A549 (cell line): ENCODE data around the gene POLE4. TPM values are rescaled to one million over a fixed set of nuclear protein-coding genes. Genes with fewer than 3 reads are reported as not detected.

ENCODE experiments used
- ATAC-seq, 2 experiments: fragments of 200-7000 bp in 1 of 2; fragments of >200 bp in 1 of 2; cut with Nextera tagmentation in 1 of 2; cut with Tn5 transposase in 1 of 2; 3 replicates each; pipeline versions ENCODE4 v1.8.0 to v1.9.1; 2018 to 2020; ENCODE audit warnings: mild to moderate bottlenecking in 1 of 2, moderate library complexity in 1 of 2
- CTCF ChIA-PET: fragments of 300-600 bp; sonication (Branson Sonifier 250); formaldehyde crosslinking; extraction: SDS; loops from one replicate; lab custom pipeline; 2021; ENCODE audit warnings: antibody characterized with exemption, inconsistent platforms; lab: Yijun Ruan, JAX
- POLR2A ChIA-PET: fragments of 350-600 bp; formaldehyde crosslinking; extraction: SDS; loops from one replicate; lab custom pipeline; 2021; ENCODE audit warnings: antibody characterized with exemption, inconsistent platforms; lab: Yijun Ruan, JAX
- DNase-seq, 2 experiments: peaks; one replicate each; pipeline versions ENCODE4 v3.0.0 to v3.0.0-alpha.2; 2011 to 2016; ENCODE audit warnings: low read depth in 1 of 2, low spot score in 1 of 2
- FAIRE-seq: peaks from 2 replicates; lab custom pipeline; 2011; peaks lifted over from hg19 to GRCh38; lab: Jason Lieb, UNC
- H3K27ac ChIP-seq, 2 experiments: fragments of >200 bp; sonication (Bioruptor Twin); formaldehyde crosslinking; 3 replicates each; pipeline ENCODE4 v1.5.1; 2016 to 2017
- H3K4me1 ChIP-seq: fragments of >200 bp; sonication (Bioruptor Twin); formaldehyde crosslinking; 3 replicates; pipeline ENCODE4 v1.6.1; 2016
- H3K4me2 ChIP-seq: fragments of >200 bp; sonication (Bioruptor Twin); formaldehyde crosslinking; 3 replicates; pipeline ENCODE4 v1.6.1; 2016
- H3K4me3 ChIP-seq: fragments of >200 bp; sonication (Bioruptor Twin); formaldehyde crosslinking; 3 replicates; pipeline ENCODE4 v1.5.1; 2016
- H3K9me3 ChIP-seq: fragments of >200 bp; sonication (Bioruptor Twin); formaldehyde crosslinking; 3 replicates; pipeline ENCODE4 v1.6.1; 2016
- ATOH8 ChIP-seq: fragments of 250-450 bp; sonication (Bioruptor Pico); IDR thresholded peaks from 2 replicates; pipeline ENCODE4 v1.5.0; 2020; ENCODE audit warnings: low read depth, mild to moderate bottlenecking, moderate library complexity
- BHLHE40 ChIP-seq: IDR thresholded peaks from 2 replicates; pipeline ENCODE4 v1.6.1; 2012; ENCODE audit warnings: low read depth, low read length, inconsistent platforms
- CBX2 ChIP-seq: fragments of 200-600 bp; sonication (generic); IDR thresholded peaks from 2 replicates; pipeline ENCODE4 v1.6.1; 2016; ENCODE audit warnings: low read depth, mild to moderate bottlenecking, borderline replicate concordance
- CHD4 ChIP-seq: fragments of 200-600 bp; sonication (generic); IDR thresholded peaks from 2 replicates; pipeline ENCODE4 v1.6.1; 2016; ENCODE audit warnings: antibody characterized with exemption, mild to moderate bottlenecking, borderline replicate concordance
- FOSB ChIP-seq: fragments of 250-450 bp; sonication (Bioruptor Pico); IDR thresholded peaks from 2 replicates; pipeline ENCODE4 v1.5.0; 2020; ENCODE audit warnings: mild to moderate bottlenecking, moderate library complexity
- FOSL2 ChIP-seq, 2 experiments: fragments of 450-650 bp in 1 of 2; fragments of >200 bp in 1 of 2; sonication (Bioruptor Twin) in 1 of 2; formaldehyde crosslinking; IDR thresholded peaks; 2 replicates each; pipeline versions ENCODE4 v1.5.0 to v1.6.1; 2016 to 2020; ENCODE audit warnings: mild to moderate bottlenecking in 1 of 2, moderate library complexity in 1 of 2
- HDAC2 ChIP-seq: fragments of 200-600 bp; sonication (generic); IDR thresholded peaks from 2 replicates; pipeline ENCODE4 v1.6.1; 2016
- MAZ ChIP-seq: fragments of 150-350 bp; IDR thresholded peaks from 2 replicates; pipeline ENCODE4 v1.6.1; 2014; ENCODE audit warnings: antibody characterized with exemption, low read depth, low read length, borderline replicate concordance
- MYC ChIP-seq: IDR thresholded peaks from 2 replicates; pipeline ENCODE4 v1.6.1; 2012; ENCODE audit warnings: mild to moderate bottlenecking, inconsistent platforms, low read length, improper control_type of control experiment, borderline replicate concordance
- NFE2L2 ChIP-seq: fragments of 150-350 bp; conservative IDR thresholded peaks from 2 replicates; pipeline ENCODE4 v1.6.1; 2014; ENCODE audit warnings: low read length
- NPAS2 ChIP-seq: fragments of 250-450 bp; sonication (Bioruptor Pico); IDR thresholded peaks from 2 replicates; pipeline ENCODE4 v1.8.0; 2022; ENCODE audit warnings: mild to moderate bottlenecking, moderate library complexity, borderline replicate concordance
- NR3C1 ChIP-seq: fragments of >200 bp; sonication (Bioruptor Twin); formaldehyde crosslinking; IDR thresholded peaks from 3 replicates; pipeline ENCODE4 v1.6.1; 2017
- POLR2A ChIP-seq: IDR thresholded peaks from 2 replicates; pipeline ENCODE4 v1.6.1; 2012; ENCODE audit warnings: mild to moderate bottlenecking, low read length
- SMC3 ChIP-seq: fragments of >200 bp; sonication (Bioruptor Twin); formaldehyde crosslinking; IDR thresholded peaks from 3 replicates; pipeline ENCODE4 v1.6.1; 2018; ENCODE audit warnings: inconsistent platforms
- SREBF2 ChIP-seq: fragments of 450-650 bp; IDR thresholded peaks from 2 replicates; pipeline ENCODE4 v1.6.1; 2014; ENCODE audit warnings: mild to moderate bottlenecking, moderate library complexity
- ZC3H11A ChIP-seq: fragments of 450-650 bp; IDR thresholded peaks from 2 replicates; pipeline ENCODE4 v1.6.1; 2014; ENCODE audit warnings: antibody characterized with exemption, mild to moderate bottlenecking
- ZFP36 ChIP-seq: fragments of 450-650 bp; IDR thresholded peaks from 2 replicates; pipeline ENCODE4 v1.6.1; 2014; ENCODE audit warnings: borderline replicate concordance; ENCODE audit not compliant: partially characterized antibody
- ZSCAN20 ChIP-seq: fragments of 250-450 bp; sonication (Bioruptor Pico); IDR thresholded peaks from 2 replicates; pipeline ENCODE4 v1.8.0; 2022; ENCODE audit warnings: mild to moderate bottlenecking, moderate library complexity
- WGBS: methylation state at CpG from one replicate; pipeline ENCODE4 v1.1.6; 2017; ENCODE audit errors: missing lambda C conversion rate; 5-methylcytosine and 5-hydroxymethylcytosine counted together
- polyA plus RNA-seq, 4 experiments: library from polyadenylated mRNA; depleted of rRNA in 3 of 4; stranded (reverse); fragments of >200 nt; fragmentation: RNase III in 1 of 4; extraction: RNeasy Plus Mini Kit Qiagen cat#74134 plus additional on column Dnase treatment in 1 of 4; gene quantifications; 2 replicates in 3 of 4; 3 replicates in 1 of 4; pipeline ENCODE4 v1.2.3, GENCODE V29; 2011 to 2017
- TF ChIP-seq, protein P1 (sequence below): fragments of 450-650 bp; IDR thresholded peaks from 2 replicates; pipeline ENCODE4 v1.6.1; 2014; ENCODE audit warnings: antibody characterized with exemption
- TF ChIP-seq, protein P2 (sequence below): fragments of >200 bp; sonication (Bioruptor Twin); formaldehyde crosslinking; IDR thresholded peaks from 2 replicates; pipeline ENCODE4 v1.6.1; 2016
- TF ChIP-seq, protein P3 (sequence below): fragments of >200 bp; sonication (Bioruptor Twin); formaldehyde crosslinking; IDR thresholded peaks from 3 replicates; pipeline ENCODE4 v1.6.1; 2016
- TF ChIP-seq, protein P4 (sequence below): fragments of >200 bp; sonication (Bioruptor Twin); formaldehyde crosslinking; IDR thresholded peaks from 3 replicates; pipeline ENCODE4 v1.5.1; 2016
- TF ChIP-seq, protein P5 (sequence below): IDR thresholded peaks from 2 replicates; pipeline ENCODE4 v1.6.1; 2012; ENCODE audit warnings: low read depth, borderline replicate concordance
- TF ChIP-seq, protein P6 (sequence below): fragments of 250-450 bp; sonication (Bioruptor Pico); IDR thresholded peaks from 2 replicates; pipeline ENCODE4 v1.5.0; 2021; ENCODE audit warnings: mild to moderate bottlenecking, moderate library complexity, borderline replicate concordance

Gene POLE4
- polyA plus RNA-seq, 2 of the 4 experiments (the other 2 are of a cell fraction): 88.5 to 90.4 TPM

- 61% methylated on average over 2 of the region's 2 CpGs for WGBS
- TF ChIP-seq, protein P1, sequence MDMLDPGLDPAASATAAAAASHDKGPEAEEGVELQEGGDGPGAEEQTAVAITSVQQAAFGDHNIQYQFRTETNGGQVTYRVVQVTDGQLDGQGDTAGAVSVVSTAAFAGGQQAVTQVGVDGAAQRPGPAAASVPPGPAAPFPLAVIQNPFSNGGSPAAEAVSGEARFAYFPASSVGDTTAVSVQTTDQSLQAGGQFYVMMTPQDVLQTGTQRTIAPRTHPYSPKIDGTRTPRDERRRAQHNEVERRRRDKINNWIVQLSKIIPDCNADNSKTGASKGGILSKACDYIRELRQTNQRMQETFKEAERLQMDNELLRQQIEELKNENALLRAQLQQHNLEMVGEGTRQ: no peak
- TF ChIP-seq CBX2: no peak
- TF ChIP-seq HDAC2: no peak
- no peak for TF ChIP-seq ZSCAN20 (CRISPR knock-in tag)
- TF ChIP-seq SMC3: no peak
- TF ChIP-seq BHLHE40: no peak
- TF ChIP-seq FOSL2 (IDR thresholded peaks at IDR 0.05): no peak
- TF ChIP-seq FOSL2 (CRISPR knock-in tag; IDR thresholded peaks at IDR 0.05): no peak
- TF ChIP-seq FOSB (CRISPR knock-in tag): no peak
- TF ChIP-seq ZFP36: no peak
- TF ChIP-seq, protein P2, sequence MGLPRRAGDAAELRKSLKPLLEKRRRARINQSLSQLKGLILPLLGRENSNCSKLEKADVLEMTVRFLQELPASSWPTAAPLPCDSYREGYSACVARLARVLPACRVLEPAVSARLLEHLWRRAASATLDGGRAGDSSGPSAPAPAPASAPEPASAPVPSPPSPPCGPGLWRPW: no peak
- TF ChIP-seq, protein P3, sequence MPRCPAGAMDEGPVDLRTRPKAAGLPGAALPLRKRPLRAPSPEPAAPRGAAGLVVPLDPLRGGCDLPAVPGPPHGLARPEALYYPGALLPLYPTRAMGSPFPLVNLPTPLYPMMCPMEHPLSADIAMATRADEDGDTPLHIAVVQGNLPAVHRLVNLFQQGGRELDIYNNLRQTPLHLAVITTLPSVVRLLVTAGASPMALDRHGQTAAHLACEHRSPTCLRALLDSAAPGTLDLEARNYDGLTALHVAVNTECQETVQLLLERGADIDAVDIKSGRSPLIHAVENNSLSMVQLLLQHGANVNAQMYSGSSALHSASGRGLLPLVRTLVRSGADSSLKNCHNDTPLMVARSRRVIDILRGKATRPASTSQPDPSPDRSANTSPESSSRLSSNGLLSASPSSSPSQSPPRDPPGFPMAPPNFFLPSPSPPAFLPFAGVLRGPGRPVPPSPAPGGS: no peak
- TF ChIP-seq NR3C1: no peak
- ChIA-PET CTCF (interaction anchor here (0.5 to 2.4 kb wide), 4 partner anchors 9 to 274 kb away, joined by 3 to 8 read pairs (median 3); no protein-coding TSS in a partner anchor), POLR2A (no interaction called here)
- ATAC-seq (no peak), FAIRE-seq (no peak), DNase-seq (no peak)
- Histone ChIP-seq H3K4me2 (no peak overlapping the region), H3K9me3 (no peaks in the 10 kb centered on the region), H3K4me1 (no peaks in the 10 kb centered on the region), H3K4me3 (no peak overlapping the region), H3K27ac (no peak overlapping the region)
Measured at GRCh38 chr2:74925361-74925786, 33.1 kb upstream of the POLE4 start.

GRCh38 chr2:74927621-74928020, 30.8 kb upstream of the POLE4 start:
- no peak overlapping the region for H3K4me3 ChIP-seq
- DNase-seq (no peak), FAIRE-seq (no peak), ATAC-seq (no peak)
- H3K9me3 ChIP-seq: no peaks in the 10 kb centered on the region
- CTCF ChIA-PET: interaction anchor here (1.0 to 1.2 kb wide), 2 partner anchors 17 to 272 kb away, joined by 3 to 4 read pairs; partner anchors contain the start of gene TACR1
- POLR2A ChIA-PET: no interaction called here
- H3K27ac ChIP-seq: no peak overlapping the region
- no peak overlapping the region for H3K4me2 ChIP-seq
- 61% methylated on average over 5 of the region's 5 CpGs for WGBS
- TF ChIP-seq ZFP36 (no peak), MAZ (no peak), SREBF2 (no peak), POLR2A (no peak), SMC3 (no peak), FOSL2 (IDR thresholded peaks at IDR 0.05) (no peak), FOSL2 (CRISPR knock-in tag; IDR thresholded peaks at IDR 0.05) (no peak), MYC (no peak), ATOH8 (CRISPR knock-in tag) (no peak), ZC3H11A (no peak), NPAS2 (CRISPR knock-in tag) (no peak), NFE2L2 (no peak), CHD4 (no peak)
- TF ChIP-seq, protein P4, sequence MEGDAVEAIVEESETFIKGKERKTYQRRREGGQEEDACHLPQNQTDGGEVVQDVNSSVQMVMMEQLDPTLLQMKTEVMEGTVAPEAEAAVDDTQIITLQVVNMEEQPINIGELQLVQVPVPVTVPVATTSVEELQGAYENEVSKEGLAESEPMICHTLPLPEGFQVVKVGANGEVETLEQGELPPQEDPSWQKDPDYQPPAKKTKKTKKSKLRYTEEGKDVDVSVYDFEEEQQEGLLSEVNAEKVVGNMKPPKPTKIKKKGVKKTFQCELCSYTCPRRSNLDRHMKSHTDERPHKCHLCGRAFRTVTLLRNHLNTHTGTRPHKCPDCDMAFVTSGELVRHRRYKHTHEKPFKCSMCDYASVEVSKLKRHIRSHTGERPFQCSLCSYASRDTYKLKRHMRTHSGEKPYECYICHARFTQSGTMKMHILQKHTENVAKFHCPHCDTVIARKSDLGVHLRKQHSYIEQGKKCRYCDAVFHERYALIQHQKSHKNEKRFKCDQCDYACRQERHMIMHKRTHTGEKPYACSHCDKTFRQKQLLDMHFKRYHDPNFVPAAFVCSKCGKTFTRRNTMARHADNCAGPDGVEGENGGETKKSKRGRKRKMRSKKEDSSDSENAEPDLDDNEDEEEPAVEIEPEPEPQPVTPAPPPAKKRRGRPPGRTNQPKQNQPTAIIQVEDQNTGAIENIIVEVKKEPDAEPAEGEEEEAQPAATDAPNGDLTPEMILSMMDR: no peak
- TF ChIP-seq, protein P5, sequence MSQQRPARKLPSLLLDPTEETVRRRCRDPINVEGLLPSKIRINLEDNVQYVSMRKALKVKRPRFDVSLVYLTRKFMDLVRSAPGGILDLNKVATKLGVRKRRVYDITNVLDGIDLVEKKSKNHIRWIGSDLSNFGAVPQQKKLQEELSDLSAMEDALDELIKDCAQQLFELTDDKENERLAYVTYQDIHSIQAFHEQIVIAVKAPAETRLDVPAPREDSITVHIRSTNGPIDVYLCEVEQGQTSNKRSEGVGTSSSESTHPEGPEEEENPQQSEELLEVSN: no peak
- TF ChIP-seq, protein P6, sequence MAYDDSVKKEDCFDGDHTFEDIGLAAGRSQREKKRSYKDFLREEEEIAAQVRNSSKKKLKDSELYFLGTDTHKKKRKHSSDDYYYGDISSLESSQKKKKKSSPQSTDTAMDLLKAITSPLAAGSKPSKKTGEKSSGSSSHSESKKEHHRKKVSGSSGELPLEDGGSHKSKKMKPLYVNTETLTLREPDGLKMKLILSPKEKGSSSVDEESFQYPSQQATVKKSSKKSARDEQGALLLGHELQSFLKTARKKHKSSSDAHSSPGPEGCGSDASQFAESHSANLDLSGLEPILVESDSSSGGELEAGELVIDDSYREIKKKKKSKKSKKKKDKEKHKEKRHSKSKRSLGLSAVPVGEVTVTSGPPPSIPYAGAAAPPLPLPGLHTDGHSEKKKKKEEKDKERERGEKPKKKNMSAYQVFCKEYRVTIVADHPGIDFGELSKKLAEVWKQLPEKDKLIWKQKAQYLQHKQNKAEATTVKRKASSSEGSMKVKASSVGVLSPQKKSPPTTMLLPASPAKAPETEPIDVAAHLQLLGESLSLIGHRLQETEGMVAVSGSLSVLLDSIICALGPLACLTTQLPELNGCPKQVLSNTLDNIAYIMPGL (CRISPR knock-in tag): no peak
- H3K4me1 ChIP-seq: no peaks in the 10 kb centered on the region
